ENCODE results near the gene AMPD3.
"Not testable (repeated sequence)": the region's sequence is repeated elsewhere in the genome, so short reads cannot be mapped to it uniquely, and the experiment has no call there.

Gene AMPD3

DNA sequence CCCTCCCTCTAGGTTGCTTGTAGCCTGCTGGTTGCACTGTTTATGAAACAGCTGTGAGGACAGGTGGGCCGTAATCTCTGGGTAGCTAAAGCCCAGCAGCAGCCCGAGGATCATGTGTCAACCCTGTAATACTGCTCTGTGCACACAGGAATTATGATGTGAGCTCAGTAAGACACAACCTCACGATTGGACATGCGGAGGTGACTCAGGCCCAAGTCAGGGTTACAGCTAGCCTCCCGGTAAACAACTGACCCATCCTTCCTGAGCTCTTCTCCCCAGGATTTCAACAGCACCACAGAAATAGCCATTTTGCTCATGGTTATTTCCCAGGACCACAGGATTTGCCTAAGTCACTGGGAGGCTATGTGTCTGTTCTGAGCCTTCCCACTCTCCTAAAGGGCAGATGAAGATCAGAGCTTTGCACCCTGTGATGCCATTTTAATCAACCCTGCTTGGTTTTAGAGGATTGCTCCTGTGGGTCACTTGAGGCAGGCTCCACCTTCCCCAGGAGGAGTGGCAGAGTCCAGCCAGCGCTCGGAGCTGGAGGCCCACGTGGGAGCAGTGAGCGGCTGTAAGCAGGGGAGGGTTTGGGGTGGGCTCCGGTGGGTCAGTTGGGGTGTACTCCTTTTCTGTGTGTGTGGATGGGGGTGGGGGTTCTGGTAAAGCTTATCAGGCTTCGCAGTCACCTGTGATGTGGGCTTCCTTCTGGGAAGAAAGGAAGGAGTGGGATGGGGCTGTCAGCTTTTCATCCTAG, at the start of gene AMPD3:
Gene AMPD3 (plus strand): TSS at position 387 of the 754 bp plus-strand sequence. CDS start 6,256 bp downstream, outside the sequence.
- peak; percentile 99 for DNase-seq (ENCODE audit: low read depth)

DNA sequence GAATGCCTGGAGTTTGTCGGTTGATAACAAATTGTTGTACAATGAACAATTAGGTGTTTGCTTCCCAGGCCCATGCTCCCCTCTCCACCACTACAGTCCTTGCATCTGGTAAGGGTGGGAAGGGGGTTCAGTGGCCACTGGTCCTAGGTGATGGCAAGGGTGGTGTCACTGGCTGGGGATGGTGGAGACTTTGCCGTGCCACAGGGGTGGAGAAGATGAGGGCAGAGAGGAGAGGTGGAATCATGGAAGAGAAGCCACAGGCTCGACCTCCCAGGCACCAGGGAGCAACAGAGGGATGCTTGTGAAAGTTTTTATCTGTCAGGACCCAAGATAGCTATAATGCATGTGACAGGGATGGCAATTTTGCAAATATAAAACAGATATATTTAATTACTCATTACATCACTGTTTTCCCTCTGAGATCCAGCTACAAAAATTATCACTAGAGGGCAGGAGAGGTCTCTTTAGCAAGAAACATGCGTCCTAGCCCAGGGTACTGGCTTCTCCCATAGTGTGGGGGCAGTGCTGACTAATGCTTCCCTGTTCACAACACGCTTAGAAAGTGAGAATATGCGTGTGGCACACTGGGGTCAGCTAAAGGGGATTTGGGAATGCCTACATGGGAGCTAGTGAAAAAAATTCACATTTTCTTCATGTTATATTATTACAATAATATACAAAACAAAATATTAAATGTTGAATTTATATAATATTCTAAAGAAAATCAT, 49.0 kb upstream of the AMPD3 start:
- DNase-seq (ENCODE audit: low read depth): peak; percentile 91

DNA sequence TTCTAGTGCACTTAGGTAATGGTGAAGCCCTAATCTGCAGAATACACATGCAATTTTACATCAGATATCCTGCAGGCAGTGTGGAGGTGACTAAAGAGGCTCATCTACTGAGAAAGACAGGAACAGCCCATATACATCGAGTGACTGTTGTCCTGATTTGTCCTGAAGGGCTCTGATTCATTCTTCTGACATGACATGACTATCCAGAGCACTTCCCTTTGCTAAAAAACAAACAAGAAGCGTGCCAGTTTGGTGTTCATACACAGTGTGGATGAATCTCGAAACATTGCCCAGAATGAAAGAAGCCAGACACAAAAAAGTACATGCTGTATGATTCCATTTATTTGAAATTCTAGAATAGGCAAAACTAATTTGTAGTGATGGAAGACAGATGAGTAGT, 48.0 kb upstream of the AMPD3 start:
- DNase-seq (ENCODE audit: low read depth): peak; percentile 45

DNA sequence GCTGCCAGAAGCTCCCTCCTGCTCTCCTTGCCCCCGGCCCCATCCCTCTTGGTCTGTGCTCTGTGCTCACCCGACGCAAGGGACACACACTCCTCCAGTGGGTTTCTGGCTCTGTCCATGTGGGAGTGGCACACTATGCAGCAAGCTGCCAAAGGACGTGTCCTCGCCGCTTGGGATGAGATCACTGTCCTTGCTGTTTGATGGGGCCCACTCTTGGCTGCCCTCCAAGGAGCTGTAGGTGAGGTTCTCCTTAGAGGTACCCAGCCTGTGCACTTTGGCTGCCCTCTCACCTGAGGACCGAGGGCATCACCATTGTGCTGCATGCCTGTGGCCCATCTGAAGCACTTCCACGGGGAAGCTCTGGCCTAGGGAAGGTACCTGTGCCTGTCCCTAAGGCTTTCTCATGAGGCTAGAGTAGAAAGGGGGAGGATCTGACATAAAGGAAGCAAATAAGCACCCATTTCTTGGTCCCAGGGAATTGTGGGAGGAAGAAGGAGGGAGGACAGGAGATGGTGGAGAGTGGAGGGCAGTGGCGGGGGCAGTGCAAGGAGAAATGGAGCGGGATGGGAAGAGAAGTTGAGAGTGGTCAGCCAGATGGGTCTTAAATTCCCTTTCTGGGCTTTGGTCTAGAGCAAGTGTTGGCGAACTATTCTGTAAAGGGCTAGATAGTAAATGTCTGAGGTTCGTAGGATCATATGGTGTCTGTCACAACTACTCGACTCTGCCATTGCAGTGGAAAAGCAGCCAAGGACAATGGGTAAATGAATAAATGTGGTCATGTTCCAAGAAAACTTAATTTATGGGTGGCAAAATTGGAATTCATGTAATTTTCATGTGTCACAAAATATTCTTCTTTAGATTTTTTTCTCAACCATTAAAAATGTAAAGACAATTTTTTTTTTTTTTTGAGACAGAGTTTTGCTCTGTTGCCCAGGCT, 47.0 kb upstream of the AMPD3 start:
- DNase-seq (ENCODE audit: low read depth): no peak

DNA sequence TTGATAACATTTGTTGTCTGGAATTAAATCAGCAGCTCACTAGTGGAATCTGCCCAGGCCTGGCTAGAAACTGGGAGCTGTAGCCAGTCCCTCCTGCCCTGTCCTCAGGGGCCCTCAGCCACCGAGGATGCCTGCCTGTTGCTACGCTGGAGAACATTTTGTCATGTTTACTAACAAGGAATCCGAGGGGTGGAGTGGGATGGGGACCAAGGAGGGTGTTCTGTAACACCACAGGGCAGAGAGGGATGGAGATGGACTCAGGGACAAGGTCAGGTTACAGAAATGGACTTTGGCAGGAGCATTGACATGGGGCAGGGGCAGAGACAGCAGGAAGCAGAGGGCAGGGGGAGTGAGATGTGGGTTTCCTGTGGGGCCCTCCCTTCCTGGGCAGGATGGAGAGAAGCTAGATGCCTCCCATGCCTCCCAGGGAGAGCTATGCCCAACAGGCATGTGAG, 45.8 kb upstream of the AMPD3 start:
- DNase-seq (ENCODE audit: low read depth): no peak

DNA sequence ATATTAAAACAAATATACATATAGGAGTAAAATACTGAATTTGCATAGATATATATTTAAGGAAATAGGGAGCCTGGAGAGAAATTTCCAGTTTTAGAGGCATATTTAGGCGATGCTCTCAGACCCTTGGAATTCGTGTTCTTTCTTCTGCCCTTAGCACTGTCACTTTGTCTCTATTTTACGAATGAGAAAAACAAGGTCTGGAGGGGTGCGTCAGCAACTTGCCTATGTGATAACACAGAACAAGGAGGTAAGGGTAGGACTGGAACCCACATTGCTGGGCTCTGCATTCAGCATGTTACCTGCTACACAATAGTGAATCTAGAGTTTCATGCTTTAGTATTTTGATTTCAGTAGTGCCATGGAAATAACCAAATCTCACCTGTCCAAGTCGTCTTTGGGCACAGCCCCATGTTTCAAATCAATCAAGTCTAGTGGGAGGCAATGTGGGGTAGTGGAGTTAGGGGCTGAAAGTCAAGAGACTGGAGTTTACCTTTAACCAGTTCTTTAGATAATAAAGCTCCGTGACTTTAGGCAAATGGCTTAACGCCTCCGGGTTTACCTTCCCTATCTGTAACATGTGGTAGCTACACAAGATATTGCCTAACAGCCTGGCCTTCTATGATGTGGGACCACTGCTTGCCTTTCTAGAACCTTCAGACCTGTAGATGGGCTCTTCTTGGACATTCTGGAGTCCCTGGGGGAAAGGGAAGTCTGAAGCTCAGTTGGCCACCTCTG, 44.8 kb upstream of the AMPD3 start:
- DNase-seq (ENCODE audit: low read depth): no peak

DNA sequence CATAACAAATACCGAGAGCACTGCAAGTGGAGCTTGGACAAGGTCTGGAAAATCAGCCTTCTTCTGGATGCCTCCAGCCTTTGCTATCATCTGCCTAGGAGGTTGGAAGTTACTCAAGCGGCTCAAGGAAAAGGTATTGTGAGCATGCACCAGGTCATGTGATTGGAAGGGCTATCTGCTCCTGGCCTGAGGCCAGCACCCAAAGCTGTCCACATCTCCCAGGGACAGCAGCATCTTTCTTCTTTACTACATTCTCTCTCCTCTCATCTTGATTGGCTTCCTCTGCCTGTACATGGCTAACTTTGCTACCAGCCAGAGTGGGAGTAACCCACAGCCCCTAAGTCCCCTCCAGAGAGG, 44.2 kb upstream of the AMPD3 start:
- DNase-seq (ENCODE audit: low read depth): no peak

DNA sequence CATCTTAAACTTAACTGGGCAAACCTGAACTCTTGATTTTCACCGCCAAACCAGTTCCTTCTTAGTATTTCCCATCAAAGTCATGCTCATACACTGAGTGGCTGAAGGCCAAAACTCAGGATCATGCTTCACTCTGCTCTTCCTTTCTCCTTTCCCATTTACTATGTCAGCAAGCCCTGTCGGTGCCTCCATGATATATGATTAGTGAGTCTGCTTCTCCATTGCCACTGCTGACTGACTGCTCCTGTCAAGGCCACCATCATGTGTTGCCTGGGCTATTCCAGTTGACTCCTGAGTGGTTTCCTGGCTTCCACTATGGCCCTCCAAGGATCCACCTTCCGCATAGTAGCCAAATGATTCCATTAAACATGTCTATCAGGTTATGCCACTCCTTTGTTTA, 42.8 kb upstream of the AMPD3 start:
- no peak for DNase-seq (ENCODE audit: low read depth)

DNA sequence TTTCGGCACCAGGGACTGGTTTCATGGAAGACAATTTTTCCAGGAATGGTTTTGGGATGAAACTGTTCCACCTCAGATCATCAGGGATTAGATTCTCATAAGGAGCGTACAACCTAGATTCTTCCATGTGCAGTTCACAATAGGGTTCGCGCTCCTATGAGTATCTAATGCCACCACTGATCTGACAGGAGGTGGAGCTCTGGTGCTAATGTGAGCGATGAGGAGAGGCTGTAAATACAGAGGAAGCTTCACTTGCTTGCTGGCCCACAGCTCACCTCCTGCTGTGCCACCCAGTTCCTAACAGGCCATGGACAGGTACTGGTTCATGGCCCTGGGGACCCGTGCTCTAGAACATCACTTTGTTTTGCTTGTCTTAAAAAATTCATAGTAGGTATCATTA, 41.8 kb upstream of the AMPD3 start:
- DNase-seq (ENCODE audit: low read depth): peak; percentile 39

DNA sequence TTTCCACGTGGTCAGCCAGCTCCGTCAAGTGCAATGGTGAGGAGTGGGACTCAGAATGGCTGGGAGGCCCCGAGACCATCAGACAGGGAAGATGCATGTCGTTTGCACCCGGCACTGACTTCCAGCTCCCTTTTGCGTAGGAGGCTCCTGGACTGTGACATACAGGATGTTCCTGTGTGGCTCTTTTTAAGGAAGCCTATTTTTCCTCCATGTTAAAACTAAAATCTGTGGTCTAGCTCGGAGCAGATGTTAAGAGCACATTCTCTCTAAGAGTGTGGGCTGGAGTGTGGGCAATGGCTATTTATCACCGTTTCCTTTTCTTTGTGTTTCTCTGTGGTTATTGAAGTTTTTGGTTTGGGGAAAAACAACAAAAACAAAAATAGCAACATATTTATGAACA, 40.9 kb upstream of the AMPD3 start:
- DNase-seq (ENCODE audit: low read depth): no peak

DNA sequence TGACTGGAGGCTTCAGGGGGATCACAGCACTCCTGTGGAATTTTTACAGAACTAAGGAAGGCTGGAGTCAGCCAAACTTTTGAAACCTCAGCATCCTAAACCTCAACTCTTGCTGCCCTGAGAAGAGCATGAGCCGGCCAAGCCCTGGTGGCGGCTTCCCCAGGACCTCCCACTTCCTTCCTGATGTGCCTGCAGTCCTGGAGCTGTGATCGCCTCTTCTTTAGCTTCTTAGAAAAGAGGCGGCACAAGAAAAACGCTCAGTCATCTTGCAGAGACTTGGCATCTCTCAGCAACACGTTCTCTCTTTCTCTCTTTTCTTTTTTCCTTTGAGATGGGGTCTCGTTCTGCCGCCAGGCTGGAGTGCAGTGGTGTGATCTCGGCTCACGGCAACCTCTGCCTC, 40.4 kb upstream of the AMPD3 start:
- peak; percentile 41 for DNase-seq (ENCODE audit: low read depth)

DNA sequence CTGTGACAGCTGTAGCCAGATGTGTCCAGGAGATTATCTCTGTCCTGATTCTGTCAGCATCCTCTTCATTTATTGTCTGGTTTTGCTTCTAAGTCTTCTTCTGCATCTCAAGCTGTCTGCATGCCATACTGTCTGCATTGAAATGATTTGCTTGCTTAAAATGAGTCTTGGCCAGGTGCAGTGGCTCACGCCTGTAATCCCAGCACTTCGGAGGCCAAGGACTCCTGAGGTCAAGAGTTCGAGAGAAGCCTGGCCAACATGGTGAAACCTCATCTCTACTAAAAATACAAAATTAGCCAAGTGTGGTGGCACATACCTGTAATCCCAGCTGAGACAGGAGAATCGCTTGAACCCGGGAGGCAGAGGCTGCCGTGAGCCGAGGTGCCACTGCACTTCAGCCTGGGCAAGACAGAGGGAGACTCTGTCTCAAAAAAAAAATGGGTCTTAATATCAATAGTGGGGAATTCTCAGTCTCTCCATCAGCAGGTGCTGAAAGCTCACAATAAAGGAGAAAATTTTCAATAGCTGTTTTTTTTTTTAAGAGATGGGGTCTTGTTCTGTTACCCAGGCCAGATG, 39.2 kb upstream of the AMPD3 start:
- DNase-seq (ENCODE audit: low read depth): no peak

DNA sequence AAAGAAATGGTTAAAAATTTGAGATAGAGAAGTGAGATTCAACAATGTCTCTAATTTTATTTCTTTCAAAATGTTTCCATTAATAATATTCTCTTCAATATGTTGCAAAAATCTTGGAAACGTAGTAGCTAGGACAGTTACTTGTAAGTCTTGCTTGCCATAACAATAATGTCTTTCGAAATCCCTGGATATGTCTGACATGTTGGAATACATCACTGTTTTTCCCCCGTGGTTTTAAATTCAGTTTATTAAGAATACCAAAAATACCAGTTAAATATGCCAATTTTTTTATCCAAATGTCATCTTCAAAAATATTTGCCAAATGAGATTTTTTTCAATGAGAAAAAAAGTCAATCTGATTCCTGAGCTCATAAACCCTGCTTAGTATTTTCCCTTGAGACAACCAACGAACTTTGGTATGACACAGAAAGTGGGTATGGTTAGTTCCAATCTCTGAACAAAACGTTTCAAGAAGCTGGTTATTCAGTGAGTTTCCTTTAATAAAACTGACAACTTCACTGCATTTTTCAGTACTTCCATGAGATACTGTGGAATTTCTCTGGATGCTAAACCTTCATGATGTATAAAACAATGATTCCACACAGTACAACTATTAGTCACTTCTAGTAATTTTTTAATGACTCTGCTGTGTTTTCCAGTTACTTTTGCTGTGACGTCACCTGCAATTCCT, 36.7 kb upstream of the AMPD3 start:
- DNase-seq (ENCODE audit: low read depth): peak; percentile 15

DNA sequence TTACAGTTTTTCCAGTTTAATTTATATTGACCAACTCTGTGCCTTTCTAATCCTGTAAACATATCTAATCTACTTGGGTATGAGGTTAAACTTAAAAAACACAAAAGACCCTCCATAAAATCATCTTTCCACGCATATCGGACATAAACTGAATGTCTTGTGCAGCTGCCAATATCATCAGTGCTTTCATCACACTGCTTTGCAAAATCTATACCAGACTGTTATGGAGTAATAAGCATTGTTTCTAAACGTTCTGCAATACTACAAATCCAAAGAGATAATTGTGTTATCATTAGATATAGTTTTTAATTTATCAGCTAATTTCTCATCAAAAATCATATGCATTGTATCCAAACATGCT, 36.1 kb upstream of the AMPD3 start:
- DNase-seq (ENCODE audit: low read depth): peak; percentile 37

DNA sequence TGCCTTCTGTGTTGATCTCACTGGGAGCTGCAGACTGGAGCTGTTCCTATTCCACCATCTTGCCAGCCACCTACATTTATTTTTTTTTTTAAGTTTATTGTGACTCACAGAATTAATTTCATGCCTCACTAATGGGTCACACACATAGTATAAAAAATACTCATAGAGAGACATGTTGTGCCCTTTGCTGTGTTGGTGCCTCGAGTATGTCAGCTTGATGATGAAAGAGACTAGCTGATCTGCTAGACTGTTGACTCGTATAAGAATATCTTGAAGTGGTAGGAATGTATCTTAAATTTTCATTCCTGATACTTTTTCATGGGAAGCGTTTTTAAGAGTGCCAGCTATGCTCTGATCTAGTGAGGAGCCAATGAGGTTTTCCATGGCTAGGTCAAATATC, 28.6 kb upstream of the AMPD3 start:
- DNase-seq (ENCODE audit: low read depth): no peak

DNA sequence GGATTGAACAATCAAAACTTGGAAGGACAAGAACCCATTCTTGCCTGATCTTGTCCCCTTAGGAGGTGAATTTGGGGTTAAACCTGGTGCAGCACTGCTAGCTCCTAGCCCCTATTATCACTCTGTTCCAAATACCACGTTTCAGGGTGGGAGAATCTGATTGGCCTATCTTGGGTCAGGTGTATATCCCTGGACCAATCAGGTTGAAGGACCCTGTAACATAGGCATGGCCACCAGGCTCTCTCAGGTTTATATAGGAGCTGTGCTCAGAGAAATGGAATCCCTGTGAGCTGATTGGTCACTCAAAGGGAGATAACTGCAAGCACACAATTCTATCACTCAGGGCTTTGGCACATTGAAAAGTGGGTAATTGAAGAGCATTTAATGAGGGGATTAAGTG, 26.6 kb upstream of the AMPD3 start:
- DNase-seq (ENCODE audit: low read depth): no peak

DNA sequence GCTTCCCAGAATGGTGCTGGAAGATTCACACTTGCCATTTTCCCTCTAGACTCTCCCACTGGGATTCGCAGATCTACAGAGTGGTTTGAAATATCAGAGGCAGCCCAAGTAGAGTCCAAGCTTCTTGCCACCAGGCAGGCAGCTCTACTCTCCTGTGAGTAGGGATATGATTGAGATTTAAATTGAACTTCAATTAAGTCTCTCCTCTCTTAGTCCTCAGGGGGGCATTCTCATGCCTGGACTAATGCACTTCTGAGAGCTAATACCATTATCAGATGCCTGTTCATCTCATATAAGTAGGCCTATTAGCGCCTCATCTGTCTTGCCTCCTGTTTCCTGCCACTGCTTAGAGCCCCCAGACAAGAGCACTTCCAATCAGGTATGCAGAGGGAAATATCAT, 25.5 kb upstream of the AMPD3 start:
- no peak for DNase-seq (ENCODE audit: low read depth)

DNA sequence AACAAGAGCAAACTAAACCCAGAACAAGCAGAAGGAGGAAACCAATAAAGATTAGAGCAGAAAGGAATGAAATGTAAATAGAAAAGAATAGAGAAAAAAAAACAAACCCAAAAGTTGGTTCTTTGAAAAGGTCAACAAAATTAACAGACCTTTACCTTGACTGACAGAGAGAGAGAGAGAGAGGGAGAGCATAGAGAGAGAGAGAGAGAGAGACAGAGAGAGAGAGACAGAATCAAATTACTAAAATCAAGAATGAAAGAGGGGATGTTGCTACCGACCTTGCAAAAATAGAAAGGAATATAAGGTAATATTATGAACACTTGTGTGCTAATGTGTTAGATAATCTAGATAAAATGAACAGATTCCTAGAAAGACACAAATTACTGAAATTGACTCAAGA, 22.6 kb upstream of the AMPD3 start:
- no peak for DNase-seq (ENCODE audit: low read depth)

DNA sequence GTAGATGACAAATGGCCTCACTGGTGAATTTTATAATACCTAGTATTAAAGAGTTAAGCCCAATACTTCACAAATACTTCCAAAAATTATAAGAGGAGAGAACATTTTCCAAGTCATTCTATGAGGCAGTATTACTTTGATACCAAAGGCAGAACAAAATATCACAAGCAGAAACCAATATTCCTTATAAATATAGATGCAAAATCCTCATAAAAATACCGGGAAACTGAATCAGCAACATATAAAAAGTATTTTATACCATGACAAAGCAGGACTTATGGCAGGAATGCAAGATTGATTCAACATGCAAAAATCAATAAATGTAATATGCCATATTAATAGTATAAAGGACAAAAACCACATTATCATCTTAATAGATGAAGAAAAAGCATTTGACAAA, 22.1 kb upstream of the AMPD3 start:
- no peak for DNase-seq (ENCODE audit: low read depth)

DNA sequence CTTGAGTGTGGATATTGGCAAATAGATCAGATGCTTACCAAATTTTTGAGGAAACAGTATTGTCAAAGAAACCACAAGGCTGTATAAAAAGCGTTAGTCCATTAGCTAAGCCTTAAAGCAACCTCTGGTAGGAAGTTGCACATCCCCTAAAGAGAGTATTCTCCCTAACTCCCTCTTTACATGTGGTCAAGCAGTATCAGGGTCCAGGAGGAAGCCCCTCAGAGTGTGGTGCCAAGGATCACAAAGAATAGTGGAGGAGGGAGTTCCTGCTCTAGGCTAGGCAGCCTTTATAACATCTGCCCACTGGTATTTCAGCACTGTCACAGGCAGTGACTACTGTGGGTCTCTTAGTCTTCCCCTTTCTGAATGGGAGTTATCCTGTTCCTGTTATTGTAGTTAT, 18.8 kb upstream of the AMPD3 start:
- DNase-seq (ENCODE audit: low read depth): no peak

DNA sequence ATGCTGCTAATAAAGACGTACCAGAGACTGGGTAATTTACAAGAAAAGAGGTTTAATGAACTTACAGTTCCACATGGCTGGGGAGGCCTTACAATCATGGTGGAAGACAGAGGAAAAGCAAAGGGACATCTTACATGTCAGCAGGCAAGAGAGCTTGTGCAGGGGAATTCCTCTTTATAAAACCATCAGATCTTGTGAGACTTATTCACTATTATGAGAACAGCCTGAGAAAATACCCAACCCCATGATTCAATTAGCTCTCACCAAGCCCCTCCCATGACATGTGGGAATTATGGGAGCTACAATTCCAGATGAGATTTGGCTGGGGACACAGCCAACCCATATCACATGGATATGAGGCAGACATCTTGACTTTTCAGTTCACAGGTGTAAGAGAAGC, 18.4 kb upstream of the AMPD3 start:
- DNase-seq (ENCODE audit: low read depth): not testable (repeated sequence)
